Gastrocnemius medialis (tissue), 4 donors: ENCODE results near the gene CORO2A.

ENCODE experiments used
- CTCF ChIP-seq, 5 experiments: fragments of 450-650 bp in 3 of 5; fragments of 200-600 bp in 2 of 5; sonication (generic) in 2 of 5; IDR thresholded peaks in 4 of 5; conservative IDR thresholded peaks in 1 of 5; 1 replicate in 4 of 5; 2 replicates in 1 of 5; pipeline ENCODE4 v1.5.1; 2016 to 2019; ENCODE audit warnings: antibody characterized with exemption in 5 of 5, mild to moderate bottlenecking in 3 of 5, moderate library complexity in 3 of 5
- POLR2A ChIP-seq, 2 donors: fragments of 450-650 bp; IDR thresholded peaks; one replicate each; pipeline ENCODE4 v1.6.1; 2017; ENCODE audit warnings: antibody characterized with exemption in 2 of 2, mild to moderate bottlenecking in 2 of 2, moderate library complexity in 2 of 2

GRCh38 chr9:98094851-98095250, 97.6 kb downstream of the CORO2A start:
- TF ChIP-seq CTCF (IDR thresholded peaks at IDR 0.05 in 4 of 5, conservative IDR thresholded peaks at IDR 0.05 in 1 of 5): no peak
- no peak for TF ChIP-seq POLR2A (IDR thresholded peaks at IDR 0.05)
